Measurements from ENCODE around the gene UAP1L1.

- TF ChIP-seq CTCF (IDR thresholded peaks at IDR 0.05; ENCODE audit: low read length) (no peak), EZH2phosphoT487 (IDR thresholded peaks at IDR 0.05; ENCODE audit: low read length) (no peak)
Measured at GRCh38 chr9:137044502-137045177, 32.7 kb upstream of the UAP1L1 start.
